ENCODE results near the gene PDCD4.

PDCD4 gene

DNA sequence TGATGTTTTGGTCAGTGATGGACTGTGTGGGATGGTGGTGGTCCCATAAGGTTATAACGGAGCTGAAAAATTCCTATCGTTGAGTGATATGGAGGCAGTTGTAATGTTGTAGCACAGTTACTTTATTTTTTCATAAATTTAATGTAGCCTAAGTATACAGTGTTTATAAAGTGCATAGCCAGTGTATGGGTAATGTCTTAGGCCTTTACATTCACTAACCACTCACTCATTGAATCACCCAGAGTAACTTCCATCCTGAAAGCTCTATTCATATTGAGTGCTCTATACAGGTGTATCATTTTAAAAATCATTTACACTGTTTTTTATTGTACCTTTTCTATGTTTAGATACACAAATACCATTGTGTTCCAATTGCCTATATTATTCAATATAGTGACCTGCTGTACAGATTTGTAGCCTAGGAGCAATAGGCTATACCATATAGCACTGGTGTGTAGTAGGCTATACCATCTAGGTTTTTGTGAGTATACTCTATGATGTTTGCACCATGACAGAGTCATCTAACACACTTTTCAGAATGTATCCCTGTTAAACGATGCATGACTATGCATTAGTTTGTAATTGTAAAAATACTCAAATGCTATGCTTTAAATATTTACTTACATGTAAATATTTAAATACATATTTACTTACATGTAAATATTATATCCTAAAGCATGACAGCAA, 21.0 kb downstream of the PDCD4 start:
- no peak overlapping the region for H3K4me2 ChIP-seq (ENCODE audit: low read length)
- no peak overlapping the region for H3K4me3 ChIP-seq (ENCODE audit: low read length)
- peaks cover 17% of the 10 kb centered on the region; the same call in 1 of the 2 replicates for H3F3A ChIP-seq (ENCODE audit: control insufficient read depth, insufficient read depth)
- no peaks in the 10 kb centered on the region; the same call in 1 of the 2 replicates for H4K20me1 ChIP-seq (ENCODE audit: control insufficient read depth, insufficient read depth, low read depth, low read length)
- no peaks in the 10 kb centered on the region for H3K27me3 ChIP-seq (ENCODE audit: control insufficient read depth, low read length)
- peaks cover 76% of the 10 kb centered on the region for H3K36me3 ChIP-seq (ENCODE audit: control insufficient read depth, low read length)
- no peaks in the 10 kb centered on the region for H3K9me3 ChIP-seq (ENCODE audit: control insufficient read depth, insufficient read depth, low read length)
- no peaks in the 10 kb centered on the region for H3K9me2 ChIP-seq (replicated peaks; ENCODE audit: control insufficient read depth, low read length)
- H3K4me1 ChIP-seq (ENCODE audit: control insufficient read depth, low read length) = peaks cover 10% of the 10 kb centered on the region
- TF ChIP-seq EZH2phosphoT487 (IDR thresholded peaks at IDR 0.05; ENCODE audit: borderline replicate concordance, low read length) = no peak
- TF ChIP-seq, protein P1, sequence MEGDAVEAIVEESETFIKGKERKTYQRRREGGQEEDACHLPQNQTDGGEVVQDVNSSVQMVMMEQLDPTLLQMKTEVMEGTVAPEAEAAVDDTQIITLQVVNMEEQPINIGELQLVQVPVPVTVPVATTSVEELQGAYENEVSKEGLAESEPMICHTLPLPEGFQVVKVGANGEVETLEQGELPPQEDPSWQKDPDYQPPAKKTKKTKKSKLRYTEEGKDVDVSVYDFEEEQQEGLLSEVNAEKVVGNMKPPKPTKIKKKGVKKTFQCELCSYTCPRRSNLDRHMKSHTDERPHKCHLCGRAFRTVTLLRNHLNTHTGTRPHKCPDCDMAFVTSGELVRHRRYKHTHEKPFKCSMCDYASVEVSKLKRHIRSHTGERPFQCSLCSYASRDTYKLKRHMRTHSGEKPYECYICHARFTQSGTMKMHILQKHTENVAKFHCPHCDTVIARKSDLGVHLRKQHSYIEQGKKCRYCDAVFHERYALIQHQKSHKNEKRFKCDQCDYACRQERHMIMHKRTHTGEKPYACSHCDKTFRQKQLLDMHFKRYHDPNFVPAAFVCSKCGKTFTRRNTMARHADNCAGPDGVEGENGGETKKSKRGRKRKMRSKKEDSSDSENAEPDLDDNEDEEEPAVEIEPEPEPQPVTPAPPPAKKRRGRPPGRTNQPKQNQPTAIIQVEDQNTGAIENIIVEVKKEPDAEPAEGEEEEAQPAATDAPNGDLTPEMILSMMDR (IDR thresholded peaks at IDR 0.05; ENCODE audit: low read depth, low read length, poor library complexity, severe bottlenecking) = no peak
- no peaks in the 10 kb centered on the region for H3K79me2 ChIP-seq (ENCODE audit: control insufficient read depth, low read length)
- H3K27ac ChIP-seq (ENCODE audit: low read depth, low read length) = no peak overlapping the region

DNA sequence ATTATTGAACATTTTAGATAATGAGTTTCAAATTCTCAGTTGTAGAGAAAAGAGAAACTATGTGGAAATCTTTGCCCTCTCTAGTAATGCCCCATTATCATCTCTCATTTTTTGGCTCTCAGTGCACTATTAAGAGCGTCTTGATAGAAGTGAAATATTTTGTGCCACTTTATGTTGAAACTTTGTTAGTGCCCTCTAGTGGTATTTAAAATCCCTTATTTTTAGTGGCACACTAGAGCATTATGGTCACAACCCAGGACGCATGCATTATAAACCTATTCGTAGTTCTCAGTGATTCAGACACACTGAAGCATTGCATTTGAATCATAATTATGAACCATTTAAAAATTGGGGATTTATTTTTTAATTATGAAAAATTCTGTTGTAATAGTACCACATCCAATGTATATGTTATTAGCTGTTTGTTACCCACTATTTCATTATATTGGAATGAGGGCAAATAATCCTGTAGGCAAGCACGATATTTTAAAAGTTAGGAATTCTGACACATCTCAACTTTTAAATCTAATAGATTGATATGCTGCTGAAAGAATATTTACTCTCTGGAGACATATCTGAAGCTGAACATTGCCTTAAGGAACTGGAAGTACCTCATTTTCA, 21.9 kb downstream of the PDCD4 start:
- H3K4me1 ChIP-seq (ENCODE audit: control insufficient read depth, low read length) = peaks cover 10% of the 10 kb centered on the region
- H3K27me3 ChIP-seq (ENCODE audit: control insufficient read depth, low read length) = no peaks in the 10 kb centered on the region
- H3K27ac ChIP-seq (ENCODE audit: low read depth, low read length) = no peak overlapping the region
- no peaks in the 10 kb centered on the region; the same call in 1 of the 2 replicates for H4K20me1 ChIP-seq (ENCODE audit: control insufficient read depth, insufficient read depth, low read depth, low read length)
- H3K36me3 ChIP-seq (ENCODE audit: control insufficient read depth, low read length) = peaks cover 78% of the 10 kb centered on the region
- peaks cover 19% of the 10 kb centered on the region; the same call in 1 of the 2 replicates for H3F3A ChIP-seq (ENCODE audit: control insufficient read depth, insufficient read depth)
- H3K79me2 ChIP-seq (ENCODE audit: control insufficient read depth, low read length) = no peaks in the 10 kb centered on the region
- H3K9me3 ChIP-seq (ENCODE audit: control insufficient read depth, insufficient read depth, low read length) = no peaks in the 10 kb centered on the region
- no peak overlapping the region for H3K4me3 ChIP-seq (ENCODE audit: low read length)
- TF ChIP-seq, protein P1 (IDR thresholded peaks at IDR 0.05; ENCODE audit: low read depth, low read length, poor library complexity, severe bottlenecking) = peak; percentile 71
- TF ChIP-seq EZH2phosphoT487 (IDR thresholded peaks at IDR 0.05; ENCODE audit: borderline replicate concordance, low read length) = no peak
- no peak overlapping the region for H3K4me2 ChIP-seq (ENCODE audit: low read length)
- no peaks in the 10 kb centered on the region for H3K9me2 ChIP-seq (replicated peaks; ENCODE audit: control insufficient read depth, low read length)

DNA sequence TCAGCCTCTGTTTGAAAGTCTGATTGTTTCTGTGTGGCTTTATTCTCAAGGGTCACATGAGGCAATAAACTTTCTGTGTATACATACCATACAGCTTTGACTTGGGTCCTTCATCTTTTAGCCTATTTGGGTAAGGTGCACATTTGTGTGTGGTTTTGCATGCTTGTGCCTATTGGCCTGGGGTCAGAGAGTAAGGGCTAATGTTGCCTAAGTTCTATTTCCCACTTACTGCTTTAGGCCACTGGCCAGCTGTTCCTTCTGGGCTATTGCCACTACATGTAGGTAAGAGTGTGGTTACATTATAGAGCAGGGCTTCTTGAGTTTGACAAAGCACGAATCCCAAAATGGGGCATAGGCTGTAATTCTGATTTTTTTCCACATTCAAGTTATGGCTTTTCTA, 25.5 kb downstream of the PDCD4 start:
- Histone ChIP-seq H3K27me3 (ENCODE audit: control insufficient read depth, low read length) (no peaks in the 10 kb centered on the region), H3K4me1 (ENCODE audit: control insufficient read depth, low read length) (peaks cover 10% of the 10 kb centered on the region), H3F3A (ENCODE audit: control insufficient read depth, insufficient read depth) (0 out of 2 replicates have a peak, but pooled peaks cover 10% of the 10 kb centered on the region), H3K4me3 (ENCODE audit: low read length) (no peak overlapping the region), H3K9me2 (replicated peaks; ENCODE audit: control insufficient read depth, low read length) (no peaks in the 10 kb centered on the region), H3K4me2 (ENCODE audit: low read length) (no peak overlapping the region), H3K36me3 (ENCODE audit: control insufficient read depth, low read length) (peaks cover 78% of the 10 kb centered on the region), H3K27ac (ENCODE audit: low read depth, low read length) (no peak overlapping the region), H4K20me1 (ENCODE audit: control insufficient read depth, insufficient read depth, low read depth, low read length) (no peaks in the 10 kb centered on the region; the same call in 1 of the 2 replicates), H3K79me2 (ENCODE audit: control insufficient read depth, low read length) (no peaks in the 10 kb centered on the region), H3K9me3 (ENCODE audit: control insufficient read depth, insufficient read depth, low read length) (no peaks in the 10 kb centered on the region)
- TF ChIP-seq EZH2phosphoT487 (IDR thresholded peaks at IDR 0.05; ENCODE audit: borderline replicate concordance, low read length) = no peak
- TF ChIP-seq, protein P1 (IDR thresholded peaks at IDR 0.05; ENCODE audit: low read depth, low read length, poor library complexity, severe bottlenecking) = no peak

Data from DOHH2 (cell line).